Measurements from ENCODE around the gene USP43. TPM values are rescaled to one million over a fixed set of nuclear protein-coding genes. Genes with fewer than 3 reads are reported as not detected.
"Not testable (repeated sequence)": the region's sequence is repeated elsewhere in the genome, so short reads cannot be mapped to it uniquely, and the experiment has no call there.

USP43 gene
- total and polyA plus RNA-seq, 2 donors (not counting 1 experiment from before 2014, with no cell fraction given) = 0.16 to 0.30 TPM

DNA sequence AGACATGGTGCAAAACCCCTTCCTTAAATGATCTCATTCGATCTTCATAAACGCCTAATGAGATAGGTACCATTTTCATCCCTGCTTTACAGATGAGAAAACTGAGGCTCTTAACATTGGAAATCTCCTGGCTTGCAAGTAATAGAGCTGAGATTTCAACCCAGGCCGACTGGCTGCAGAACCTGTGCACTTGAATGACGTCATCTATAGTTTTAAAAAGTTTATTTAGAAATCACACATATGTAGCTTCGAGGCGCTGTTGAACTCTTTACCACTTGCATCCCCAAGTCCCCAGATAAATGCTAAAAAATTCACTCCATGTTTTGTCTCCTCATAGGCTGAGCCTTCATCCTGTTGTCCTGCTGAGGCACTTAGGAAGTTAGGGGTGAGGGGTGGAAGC lies 38.9 kb upstream of the USP43 start:
- H3K4me3 ChIP-seq (ENCODE audit: control extremely low read depth in 1 of 5, extremely low read depth in 1 of 5, insufficient read depth in 1 of 5, low read depth in 2 of 5, low read length in 4 of 5) = no peak overlapping the region
- intact Hi-C loops (cut with micrococcal nuclease) = no loop called here
- no peak for DNase-seq
- Mint-ChIP-seq H3K27me3 (peaks cover 16% of the 10 kb centered on the region), H3K4me3 (no peak overlapping the region), H3K9me3 (ENCODE audit: insufficient read depth) (no peaks in the 10 kb centered on the region), H3K4me1 (no peaks in the 10 kb centered on the region), H3K27ac (no peak overlapping the region)
- no peaks in the 10 kb centered on the region for H3K36me3 ChIP-seq (replicated peaks in 1 of 2; ENCODE audit: control extremely low read depth in 1 of 2, control insufficient read depth in 1 of 2, extremely low read depth in 1 of 2, insufficient read depth in 2 of 2, low read length in 1 of 2)
- H3K9me3 ChIP-seq (ENCODE audit: control extremely low read depth in 1 of 3, control insufficient read depth in 2 of 3, insufficient read depth in 1 of 3, low read length in 2 of 3) = no peaks in the 10 kb centered on the region
- no peaks in the 10 kb centered on the region for H4K20me1 ChIP-seq (ENCODE audit: control insufficient read depth, insufficient read depth, low read length, poor library complexity, severe bottlenecking)
- TF ChIP-seq, protein P1, sequence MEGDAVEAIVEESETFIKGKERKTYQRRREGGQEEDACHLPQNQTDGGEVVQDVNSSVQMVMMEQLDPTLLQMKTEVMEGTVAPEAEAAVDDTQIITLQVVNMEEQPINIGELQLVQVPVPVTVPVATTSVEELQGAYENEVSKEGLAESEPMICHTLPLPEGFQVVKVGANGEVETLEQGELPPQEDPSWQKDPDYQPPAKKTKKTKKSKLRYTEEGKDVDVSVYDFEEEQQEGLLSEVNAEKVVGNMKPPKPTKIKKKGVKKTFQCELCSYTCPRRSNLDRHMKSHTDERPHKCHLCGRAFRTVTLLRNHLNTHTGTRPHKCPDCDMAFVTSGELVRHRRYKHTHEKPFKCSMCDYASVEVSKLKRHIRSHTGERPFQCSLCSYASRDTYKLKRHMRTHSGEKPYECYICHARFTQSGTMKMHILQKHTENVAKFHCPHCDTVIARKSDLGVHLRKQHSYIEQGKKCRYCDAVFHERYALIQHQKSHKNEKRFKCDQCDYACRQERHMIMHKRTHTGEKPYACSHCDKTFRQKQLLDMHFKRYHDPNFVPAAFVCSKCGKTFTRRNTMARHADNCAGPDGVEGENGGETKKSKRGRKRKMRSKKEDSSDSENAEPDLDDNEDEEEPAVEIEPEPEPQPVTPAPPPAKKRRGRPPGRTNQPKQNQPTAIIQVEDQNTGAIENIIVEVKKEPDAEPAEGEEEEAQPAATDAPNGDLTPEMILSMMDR (IDR thresholded peaks at IDR 0.05) = no peak
- H3K27ac ChIP-seq (ENCODE audit: low read length in 2 of 2) = no peak overlapping the region
- H3K27me3 ChIP-seq (replicated peaks in 1 of 4; ENCODE audit: control extremely low read depth in 1 of 4, control insufficient read depth in 3 of 4, insufficient read depth in 4 of 4, low read length in 3 of 4) = no peaks in the 10 kb centered on the region
- POLR2A ChIA-PET = no interaction called here
- no peak overlapping the region for H3K4me2 ChIP-seq (replicated peaks; ENCODE audit: low read depth, low read length, poor library complexity, severe bottlenecking)
- H3K79me2 ChIP-seq (ENCODE audit: control insufficient read depth, insufficient read depth, low read length) = no peaks in the 10 kb centered on the region
- H2AFZ ChIP-seq (ENCODE audit: insufficient read depth, low read depth, low read length, poor library complexity, severe bottlenecking) = no peak overlapping the region
- CTCF ChIA-PET = no interaction called here
- no peaks in the 10 kb centered on the region for H3K4me1 ChIP-seq (ENCODE audit: control insufficient read depth in 2 of 2, insufficient read depth in 2 of 2, low read length in 2 of 2)
- WGBS (ENCODE audit: insufficient coverage) = 100% methylated on average over 4 of the region's 6 CpGs
- ATAC-seq (ENCODE audit: low read depth) = no peak
- H3K9ac ChIP-seq (ENCODE audit: low read length) = no peak overlapping the region

DNA sequence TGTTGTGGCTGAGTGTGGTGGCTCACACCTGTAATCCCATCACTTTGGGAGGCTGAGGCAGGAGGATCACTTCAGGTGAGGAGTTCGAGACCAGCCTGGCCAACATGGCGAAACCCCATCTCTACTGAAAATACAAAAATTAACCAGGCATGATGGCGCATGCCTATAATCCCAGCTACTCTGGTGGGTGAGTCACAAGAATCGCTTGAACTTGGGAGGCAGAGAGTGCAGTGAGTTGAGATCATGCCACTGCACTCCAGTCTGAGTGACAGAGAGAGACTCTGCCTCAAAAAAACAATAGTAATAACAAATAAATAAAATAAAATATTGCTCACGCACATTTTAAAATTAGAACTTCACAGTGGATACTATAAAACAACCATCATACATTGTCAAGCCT lies 38.3 kb upstream of the USP43 start:
- H4K20me1 ChIP-seq (ENCODE audit: control insufficient read depth, insufficient read depth, low read length, poor library complexity, severe bottlenecking); H3K27ac Mint-ChIP-seq; H3K9ac ChIP-seq (ENCODE audit: low read length); H3K36me3 ChIP-seq (replicated peaks in 1 of 2; ENCODE audit: control extremely low read depth in 1 of 2, control insufficient read depth in 1 of 2, extremely low read depth in 1 of 2, insufficient read depth in 2 of 2, low read length in 1 of 2); H3K4me3 ChIP-seq (ENCODE audit: control extremely low read depth in 1 of 5, extremely low read depth in 1 of 5, insufficient read depth in 1 of 5, low read depth in 2 of 5, low read length in 4 of 5); H3K4me1 Mint-ChIP-seq; CTCF ChIA-PET; H3K4me3 Mint-ChIP-seq; DNase-seq; H3K4me1 ChIP-seq (ENCODE audit: control insufficient read depth in 2 of 2, insufficient read depth in 2 of 2, low read length in 2 of 2); H3K79me2 ChIP-seq (ENCODE audit: control insufficient read depth, insufficient read depth, low read length); H3K27ac ChIP-seq (ENCODE audit: low read length in 2 of 2); intact Hi-C loops (cut with micrococcal nuclease); H3K4me2 ChIP-seq (replicated peaks; ENCODE audit: low read depth, low read length, poor library complexity, severe bottlenecking); H3K9me3 Mint-ChIP-seq (ENCODE audit: insufficient read depth); ATAC-seq (ENCODE audit: low read depth); POLR2A ChIA-PET; H2AFZ ChIP-seq (ENCODE audit: insufficient read depth, low read depth, low read length, poor library complexity, severe bottlenecking); H3K27me3 ChIP-seq (replicated peaks in 1 of 4; ENCODE audit: control extremely low read depth in 1 of 4, control insufficient read depth in 3 of 4, insufficient read depth in 4 of 4, low read length in 3 of 4); H3K9me3 ChIP-seq (ENCODE audit: control extremely low read depth in 1 of 3, control insufficient read depth in 2 of 3, insufficient read depth in 1 of 3, low read length in 2 of 3): not testable (repeated sequence)
- H3K27me3 Mint-ChIP-seq = peaks cover 18% of the 10 kb centered on the region
- 0% methylated on average over 1 of the region's 5 CpGs for WGBS (ENCODE audit: insufficient coverage)
